ENCODE data around the gene PALLD. TPM values are rescaled to one million over a fixed set of nuclear protein-coding genes. Genes with fewer than 3 reads are reported as not detected.

PALLD gene
- total RNA-seq, 1 experiment from 2014 or later, result 166 TPM

DNA sequence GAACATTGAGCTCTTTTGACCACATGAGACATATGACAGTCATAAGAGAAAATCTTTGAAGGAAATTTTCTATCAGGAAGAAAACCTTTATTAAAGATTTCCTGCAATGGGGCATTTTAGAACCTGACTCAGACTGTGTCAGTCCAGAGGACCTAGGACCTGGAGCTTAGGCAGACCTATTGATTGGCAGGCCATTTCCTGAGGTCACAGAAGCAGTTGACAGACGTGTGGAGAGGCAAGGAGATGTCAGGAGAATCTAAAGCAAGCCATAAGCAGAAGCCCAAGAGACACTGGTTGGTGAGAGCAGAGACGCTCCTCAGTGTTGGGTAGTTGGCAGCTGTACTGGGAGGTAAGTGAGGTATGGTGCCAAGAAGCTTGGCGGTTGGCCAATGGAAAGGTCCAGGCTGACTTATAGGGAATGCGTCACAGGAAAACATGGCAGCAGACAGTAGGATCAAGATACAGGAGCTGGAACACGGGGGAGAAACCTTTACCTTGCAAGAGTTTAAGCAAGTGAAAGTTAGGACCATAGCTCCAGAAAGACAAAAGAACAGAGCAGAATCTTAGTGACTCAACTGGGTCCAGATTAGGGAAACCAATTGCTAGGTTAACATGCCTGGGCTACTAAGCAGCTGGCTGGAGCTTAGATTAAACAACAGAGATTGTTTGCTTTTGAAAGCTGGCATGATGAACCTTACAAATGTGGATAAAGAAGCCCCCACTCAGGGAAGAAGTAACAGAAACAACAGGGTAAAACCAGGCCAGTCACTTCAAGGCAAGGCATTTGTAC is 18.6 kb downstream of the PALLD start:
- no peak overlapping the region for H2AFZ ChIP-seq (ENCODE audit: low read depth, low read length, poor library complexity, severe bottlenecking)
- H3K36me3 ChIP-seq (ENCODE audit: control insufficient read depth in 1 of 2, insufficient read depth in 2 of 2, low read length in 2 of 2), result peaks cover 5 to 29% of the 10 kb centered on the region in 2 experiments
- no peaks in the 10 kb centered on the region for H3K27me3 ChIP-seq (ENCODE audit: insufficient read depth, low read length)
- no peaks in the 10 kb centered on the region for H3K9me3 ChIP-seq (ENCODE audit: control insufficient read depth in 1 of 2, insufficient read depth in 1 of 2, low read depth in 1 of 2, low read length in 2 of 2)
- peak overlapping the region; percentile 14; the same call in 1 of the 2 replicates for H3K9ac ChIP-seq (ENCODE audit: low read length)
- ATAC-seq (peak; percentile 60), DNase-seq (ENCODE audit: low read depth, low spot score) (no peak)
- no peak overlapping the region for H3K4me3 ChIP-seq (replicated peaks in 1 of 2; ENCODE audit: low read depth in 1 of 2, low read length in 2 of 2)
- POLR2A ChIA-PET, result interaction anchor here (0.9 to 1.3 kb wide), 3 partner anchors 18 to 22 kb away, joined by 3 read pairs; partner anchors contain the start of gene PALLD
- CTCF ChIA-PET, result interaction anchor here (1.0 to 2.0 kb wide), 7 partner anchors 8 to 406 kb away, joined by 3 to 8 read pairs (median 4); no protein-coding TSS in a partner anchor
- peaks cover 41 to 73% of the 10 kb centered on the region in 2 experiments for H3K4me1 ChIP-seq (ENCODE audit: control insufficient read depth in 1 of 2, insufficient read depth in 2 of 2, low read length in 2 of 2)
- intact Hi-C loops (cut with micrococcal nuclease), result no loop called here
- no peaks in the 10 kb centered on the region for H4K20me1 ChIP-seq (ENCODE audit: insufficient read depth)
- peak overlapping the region; percentile 37 for H3K4me2 ChIP-seq (ENCODE audit: low read length)
- BruUV-seq (replicated peaks), result no TSS peak
- peak overlapping the region; percentile 57 for H3K27ac ChIP-seq (ENCODE audit: low read depth, low read length)
- peaks cover 100% of the 10 kb centered on the region for H3K79me2 ChIP-seq (ENCODE audit: insufficient read depth, low read length)
- TF ChIP-seq, protein P1, sequence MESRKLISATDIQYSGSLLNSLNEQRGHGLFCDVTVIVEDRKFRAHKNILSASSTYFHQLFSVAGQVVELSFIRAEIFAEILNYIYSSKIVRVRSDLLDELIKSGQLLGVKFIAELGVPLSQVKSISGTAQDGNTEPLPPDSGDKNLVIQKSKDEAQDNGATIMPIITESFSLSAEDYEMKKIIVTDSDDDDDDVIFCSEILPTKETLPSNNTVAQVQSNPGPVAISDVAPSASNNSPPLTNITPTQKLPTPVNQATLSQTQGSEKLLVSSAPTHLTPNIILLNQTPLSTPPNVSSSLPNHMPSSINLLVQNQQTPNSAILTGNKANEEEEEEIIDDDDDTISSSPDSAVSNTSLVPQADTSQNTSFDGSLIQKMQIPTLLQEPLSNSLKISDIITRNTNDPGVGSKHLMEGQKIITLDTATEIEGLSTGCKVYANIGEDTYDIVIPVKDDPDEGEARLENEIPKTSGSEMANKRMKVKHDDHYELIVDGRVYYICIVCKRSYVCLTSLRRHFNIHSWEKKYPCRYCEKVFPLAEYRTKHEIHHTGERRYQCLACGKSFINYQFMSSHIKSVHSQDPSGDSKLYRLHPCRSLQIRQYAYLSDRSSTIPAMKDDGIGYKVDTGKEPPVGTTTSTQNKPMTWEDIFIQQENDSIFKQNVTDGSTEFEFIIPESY (IDR thresholded peaks at IDR 0.05; ENCODE audit: extremely low read depth, insufficient replicate concordance, low read length), result no peak
- TF ChIP-seq, protein P2, sequence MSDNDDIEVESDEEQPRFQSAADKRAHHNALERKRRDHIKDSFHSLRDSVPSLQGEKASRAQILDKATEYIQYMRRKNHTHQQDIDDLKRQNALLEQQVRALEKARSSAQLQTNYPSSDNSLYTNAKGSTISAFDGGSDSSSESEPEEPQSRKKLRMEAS (IDR thresholded peaks at IDR 0.05), result 0 out of 2 replicates have a peak, but pooled peaks have one; percentile 8
- RAD21 ChIA-PET (ENCODE audit: low non-redundant PET in 1 of 2, low total read pairs in 2 of 2, uncharacterized antibody in 2 of 2, unreplicated experiment in 2 of 2), result interaction anchor here (0.6 to 1.4 kb wide), 3 partner anchors 70 to 280 kb away, joined by 3 read pairs; no protein-coding TSS in a partner anchor
- H3K9me2 ChIP-seq (ENCODE audit: insufficient read depth), result no peaks in the 10 kb centered on the region

DNA sequence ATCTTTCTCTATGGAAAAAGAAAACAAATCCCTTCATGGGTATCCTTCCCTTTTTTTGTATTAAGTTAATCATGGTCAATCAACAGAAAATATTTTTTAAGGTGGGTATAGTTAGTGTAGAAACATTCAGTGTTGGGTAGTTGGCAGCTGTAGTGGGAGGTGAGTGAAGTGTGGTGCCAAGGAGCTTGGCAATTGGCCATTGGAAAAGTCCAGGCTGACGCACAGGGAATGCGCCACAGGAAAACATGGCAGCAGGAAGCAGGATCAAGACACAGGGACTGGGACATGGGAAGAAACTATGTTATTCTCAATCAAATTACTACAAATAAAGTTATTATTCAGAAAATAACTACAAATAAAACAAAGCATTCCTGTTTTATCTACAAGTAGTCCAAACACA is 20.0 kb downstream of the PALLD start:
- Histone ChIP-seq H2AFZ (ENCODE audit: low read depth, low read length, poor library complexity, severe bottlenecking) (no peak overlapping the region), H3K79me2 (ENCODE audit: insufficient read depth, low read length) (peaks cover 100% of the 10 kb centered on the region), H3K9ac (ENCODE audit: low read length) (no peak overlapping the region), H3K9me3 (ENCODE audit: control insufficient read depth in 1 of 2, insufficient read depth in 1 of 2, low read depth in 1 of 2, low read length in 2 of 2) (no peaks in the 10 kb centered on the region), H3K36me3 (ENCODE audit: control insufficient read depth in 1 of 2, insufficient read depth in 2 of 2, low read length in 2 of 2) (peaks cover 7 to 37% of the 10 kb centered on the region in 2 experiments), H3K4me2 (ENCODE audit: low read length) (peak overlapping the region; percentile 5; the same call in 1 of the 2 replicates), H3K4me3 (replicated peaks in 1 of 2; ENCODE audit: low read depth in 1 of 2, low read length in 2 of 2) (no peak overlapping the region), H3K27me3 (ENCODE audit: insufficient read depth, low read length) (no peaks in the 10 kb centered on the region), H3K4me1 (ENCODE audit: control insufficient read depth in 1 of 2, insufficient read depth in 2 of 2, low read length in 2 of 2) (peaks cover 46 to 60% of the 10 kb centered on the region in 2 experiments), H3K9me2 (ENCODE audit: insufficient read depth) (no peaks in the 10 kb centered on the region), H4K20me1 (ENCODE audit: insufficient read depth) (no peaks in the 10 kb centered on the region), H3K27ac (ENCODE audit: low read depth, low read length) (peak overlapping the region; percentile 57; the same call in 1 of the 2 replicates)
- ChIA-PET POLR2A (no interaction called here), CTCF (no interaction called here), RAD21 (ENCODE audit: low non-redundant PET in 1 of 2, low total read pairs in 2 of 2, uncharacterized antibody in 2 of 2, unreplicated experiment in 2 of 2) (no interaction called here)
- ATAC-seq (no peak), DNase-seq (ENCODE audit: low read depth, low spot score) (no peak)
- no TSS peak for BruUV-seq (replicated peaks)
- intact Hi-C loops (cut with micrococcal nuclease), result no loop called here
- TF ChIP-seq POLR2AphosphoS5 (IDR thresholded peaks at IDR 0.05; ENCODE audit: low read depth, low read length), result no peak
- TF ChIP-seq EZH2 (IDR thresholded peaks at IDR 0.05), result no peak
- TF ChIP-seq TCF7L2 (IDR thresholded peaks at IDR 0.05; ENCODE audit: borderline replicate concordance, extremely low read depth, insufficient read depth, insufficient read length), result no peak
- TF ChIP-seq ZNF274 (IDR thresholded peaks at IDR 0.05; ENCODE audit: low read depth, low read length), result no peak
- no peak for TF ChIP-seq SIN3A (IDR thresholded peaks at IDR 0.05; ENCODE audit: low read depth)
- no peak for TF ChIP-seq YY1 (IDR thresholded peaks at IDR 0.05; ENCODE audit: extremely low read depth, insufficient replicate concordance, low read depth, low read length)
- TF ChIP-seq, protein P2 (IDR thresholded peaks at IDR 0.05), result no peak
- TF ChIP-seq, protein P3, sequence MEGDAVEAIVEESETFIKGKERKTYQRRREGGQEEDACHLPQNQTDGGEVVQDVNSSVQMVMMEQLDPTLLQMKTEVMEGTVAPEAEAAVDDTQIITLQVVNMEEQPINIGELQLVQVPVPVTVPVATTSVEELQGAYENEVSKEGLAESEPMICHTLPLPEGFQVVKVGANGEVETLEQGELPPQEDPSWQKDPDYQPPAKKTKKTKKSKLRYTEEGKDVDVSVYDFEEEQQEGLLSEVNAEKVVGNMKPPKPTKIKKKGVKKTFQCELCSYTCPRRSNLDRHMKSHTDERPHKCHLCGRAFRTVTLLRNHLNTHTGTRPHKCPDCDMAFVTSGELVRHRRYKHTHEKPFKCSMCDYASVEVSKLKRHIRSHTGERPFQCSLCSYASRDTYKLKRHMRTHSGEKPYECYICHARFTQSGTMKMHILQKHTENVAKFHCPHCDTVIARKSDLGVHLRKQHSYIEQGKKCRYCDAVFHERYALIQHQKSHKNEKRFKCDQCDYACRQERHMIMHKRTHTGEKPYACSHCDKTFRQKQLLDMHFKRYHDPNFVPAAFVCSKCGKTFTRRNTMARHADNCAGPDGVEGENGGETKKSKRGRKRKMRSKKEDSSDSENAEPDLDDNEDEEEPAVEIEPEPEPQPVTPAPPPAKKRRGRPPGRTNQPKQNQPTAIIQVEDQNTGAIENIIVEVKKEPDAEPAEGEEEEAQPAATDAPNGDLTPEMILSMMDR (IDR thresholded peaks at IDR 0.05 in 2 of 3, conservative IDR thresholded peaks at IDR 0.05 in 1 of 3; ENCODE audit: borderline replicate concordance in 1 of 3, insufficient read depth in 1 of 3, low read depth in 2 of 3, low read length in 2 of 3), result no peak
- TF ChIP-seq JUND (IDR thresholded peaks at IDR 0.05), result no peak
